AG10803 (cell line): Measurements from ENCODE around the gene POLR2L.

ENCODE experiments used
- DNase-seq: peaks from one replicate; pipeline ENCODE4 v3.0.0; 2010; ENCODE audit warnings: low read depth
- H3K4me3 ChIP-seq: 2 replicates; pipeline ENCODE4 v1.5.1; 2011; ENCODE audit warnings: mild to moderate bottlenecking, low read length, control low read depth
- TF ChIP-seq, protein P1 (sequence below): conservative IDR thresholded peaks from 2 replicates; pipeline ENCODE4 v1.5.1; 2011; ENCODE audit warnings: mild to moderate bottlenecking, low read length, control low read depth, inconsistent platforms

POLR2L gene

GRCh38 chr11:829176-829846 is 13.0 kb downstream of the POLR2L start:
- no peak for DNase-seq
- TF ChIP-seq, protein P1, sequence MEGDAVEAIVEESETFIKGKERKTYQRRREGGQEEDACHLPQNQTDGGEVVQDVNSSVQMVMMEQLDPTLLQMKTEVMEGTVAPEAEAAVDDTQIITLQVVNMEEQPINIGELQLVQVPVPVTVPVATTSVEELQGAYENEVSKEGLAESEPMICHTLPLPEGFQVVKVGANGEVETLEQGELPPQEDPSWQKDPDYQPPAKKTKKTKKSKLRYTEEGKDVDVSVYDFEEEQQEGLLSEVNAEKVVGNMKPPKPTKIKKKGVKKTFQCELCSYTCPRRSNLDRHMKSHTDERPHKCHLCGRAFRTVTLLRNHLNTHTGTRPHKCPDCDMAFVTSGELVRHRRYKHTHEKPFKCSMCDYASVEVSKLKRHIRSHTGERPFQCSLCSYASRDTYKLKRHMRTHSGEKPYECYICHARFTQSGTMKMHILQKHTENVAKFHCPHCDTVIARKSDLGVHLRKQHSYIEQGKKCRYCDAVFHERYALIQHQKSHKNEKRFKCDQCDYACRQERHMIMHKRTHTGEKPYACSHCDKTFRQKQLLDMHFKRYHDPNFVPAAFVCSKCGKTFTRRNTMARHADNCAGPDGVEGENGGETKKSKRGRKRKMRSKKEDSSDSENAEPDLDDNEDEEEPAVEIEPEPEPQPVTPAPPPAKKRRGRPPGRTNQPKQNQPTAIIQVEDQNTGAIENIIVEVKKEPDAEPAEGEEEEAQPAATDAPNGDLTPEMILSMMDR: no peak
- H3K4me3 ChIP-seq: no peak overlapping the region

DNA sequence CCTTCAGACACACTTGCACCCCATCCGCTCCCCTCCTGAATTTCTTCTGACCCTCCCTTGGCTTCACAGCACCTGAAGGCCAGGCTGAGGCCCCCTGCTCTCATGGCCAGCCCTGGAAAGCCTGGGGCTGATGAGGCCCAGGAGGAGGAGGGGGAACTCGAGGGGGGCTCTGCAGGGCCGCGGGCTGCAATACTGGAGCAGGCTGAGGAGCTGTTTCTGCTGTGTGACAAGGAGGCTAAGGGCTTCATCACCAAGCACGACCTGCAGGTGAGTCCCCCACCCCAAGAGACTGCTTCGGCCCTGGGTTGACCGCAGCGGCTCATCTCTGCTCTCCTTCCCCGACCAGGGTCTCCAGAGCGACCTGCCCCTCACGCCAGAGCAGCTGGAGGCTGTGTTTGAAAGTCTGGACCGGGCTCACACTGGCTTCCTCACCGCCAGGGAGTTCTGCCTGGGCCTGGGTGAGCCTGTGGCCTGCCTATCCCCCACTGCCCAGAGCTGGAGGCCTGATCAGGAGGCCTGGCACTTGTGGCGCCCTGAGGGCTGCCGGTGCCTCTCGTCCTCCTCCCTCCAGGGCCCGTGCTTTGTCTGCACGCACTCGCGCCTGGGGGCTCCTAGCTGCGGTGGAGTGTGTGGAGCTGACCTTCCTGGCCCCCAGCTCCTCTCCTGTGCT is 13.7 kb downstream of the POLR2L start:
- DNase-seq: no peak
- TF ChIP-seq, protein P1: no peak
- no peak overlapping the region for H3K4me3 ChIP-seq

DNA sequence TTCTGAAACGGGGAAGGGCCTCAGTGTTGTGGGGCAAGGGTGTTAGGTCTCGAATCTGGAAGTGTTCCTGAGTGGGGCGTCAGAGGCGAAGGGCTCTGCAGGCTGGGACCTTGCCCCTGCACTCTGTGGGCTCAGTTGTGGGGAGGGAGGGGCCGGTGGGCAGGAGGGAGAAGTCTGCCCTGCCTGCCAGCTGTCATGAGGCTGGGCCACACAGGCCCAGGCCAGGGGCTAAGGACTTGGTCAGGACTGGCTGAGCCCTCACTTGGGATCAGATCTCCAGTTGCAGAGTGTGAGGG is 14.5 kb downstream of the POLR2L start, which contains the start of gene CRACR2B:
TSS of gene CRACR2B (plus strand) at position 23 of the 296 bp plus-strand sequence. CDS start 689 bp downstream, outside the sequence.
- TF ChIP-seq, protein P1: no peak
- no peak for DNase-seq
- no peak within 1 kb of the TSS for H3K4me3 ChIP-seq

DNA sequence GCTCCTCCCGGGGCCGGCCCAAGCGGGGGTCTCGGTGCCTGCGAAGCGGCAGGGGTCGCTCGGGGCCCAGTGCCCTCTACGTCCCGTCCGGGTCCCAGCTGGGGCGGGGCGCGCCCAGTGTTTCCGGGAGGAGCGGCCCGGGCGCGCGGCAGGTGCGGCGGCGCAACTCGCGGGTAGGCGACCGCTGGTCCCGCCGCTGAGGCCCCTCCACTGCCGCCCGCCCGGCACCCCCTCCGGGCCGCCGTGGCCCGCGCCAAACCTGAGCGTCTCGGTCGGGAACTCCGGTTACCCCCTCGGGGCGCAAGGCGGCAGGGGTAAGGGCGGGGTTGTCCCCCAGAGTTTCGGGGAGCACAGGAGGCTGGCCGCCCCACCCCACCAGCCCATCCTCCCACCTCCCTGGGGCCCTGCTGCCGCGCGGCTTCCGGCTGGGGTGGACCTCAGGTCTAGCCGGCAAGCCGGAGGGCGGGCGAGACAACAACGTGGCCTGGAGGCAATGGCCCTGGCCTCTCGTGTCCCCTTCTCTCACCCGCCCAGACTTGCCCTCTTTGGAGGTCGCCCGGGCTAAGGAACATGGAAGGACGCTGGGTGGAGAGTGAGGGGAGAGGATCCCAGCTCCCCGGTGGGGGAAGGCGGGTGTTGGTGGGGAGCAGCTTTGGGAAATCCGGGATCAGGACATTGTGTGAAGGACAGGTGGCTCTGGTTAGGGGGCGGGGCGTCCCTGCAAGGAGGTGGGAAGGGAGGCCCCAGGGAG is 15.0 kb downstream of the POLR2L start:
- DNase-seq: no peak
- H3K4me3 ChIP-seq: no peak overlapping the region
- TF ChIP-seq, protein P1: no peak

DNA sequence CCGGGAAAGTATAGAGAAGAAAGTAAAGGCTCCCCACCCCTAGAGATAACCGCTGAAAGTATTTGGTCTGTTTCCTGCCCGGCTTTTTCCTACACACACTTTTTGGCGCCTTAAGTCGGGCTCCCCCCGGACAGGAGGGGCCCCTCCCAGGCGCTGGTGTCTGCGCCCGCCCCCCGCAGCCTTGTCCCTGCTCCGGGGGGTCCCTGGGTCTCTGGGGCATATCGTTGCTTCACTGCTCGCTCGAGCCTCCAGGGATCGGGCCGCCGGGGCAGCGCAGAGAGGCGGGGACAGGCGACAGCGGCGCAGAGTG is 15.5 kb downstream of the POLR2L start:
- TF ChIP-seq, protein P1: no peak
- no peak for DNase-seq
- H3K4me3 ChIP-seq: no peak overlapping the region

DNA sequence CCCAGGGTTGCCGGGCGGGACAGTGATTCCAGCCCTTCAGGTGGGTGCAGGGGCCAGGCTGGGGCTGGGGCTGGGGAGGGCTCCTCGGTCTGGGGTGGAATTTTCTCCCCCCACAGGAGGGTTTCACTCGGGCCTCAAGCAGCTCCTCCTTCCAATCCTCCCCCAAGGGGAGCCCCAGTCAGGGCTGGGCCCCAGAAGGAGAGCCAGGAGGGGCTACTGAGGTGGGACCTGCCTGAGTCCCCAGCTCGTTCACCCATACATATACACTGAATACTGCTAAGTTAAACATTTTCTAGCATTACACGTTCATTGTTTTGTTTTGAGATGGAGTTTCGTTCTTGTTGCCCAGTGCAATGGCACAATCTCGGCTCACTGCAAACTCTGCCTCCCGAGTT is 16.1 kb downstream of the POLR2L start:
- no peak for DNase-seq
- H3K4me3 ChIP-seq: no peak overlapping the region
- TF ChIP-seq, protein P1: no peak
